ENCODE measurements around the gene OXCT1. TPM values are rescaled to one million over a fixed set of nuclear protein-coding genes. Genes with fewer than 3 reads are reported as not detected.

OXCT1 gene
- total and polyA plus RNA-seq, 2 of the 8 experiments (the other 6 are each of a cell fraction or from before 2014, with no cell fraction given), result 10.1 to 28.2 TPM

GRCh38 chr5:41827792-41828191, 42.4 kb downstream of the OXCT1 start:
- no peaks in the 10 kb centered on the region for H3K27me3 ChIP-seq (replicated peaks in 1 of 4; ENCODE audit: control insufficient read depth in 3 of 4, extremely low read depth in 1 of 4, insufficient read depth in 3 of 4, low read length in 3 of 4)
- H3K4me1 ChIP-seq (replicated peaks in 1 of 4; ENCODE audit: control insufficient read depth in 3 of 4, insufficient read depth in 4 of 4, low read length in 3 of 4), result no peaks in the 10 kb centered on the region
- H2BK15ac ChIP-seq (ENCODE audit: low read length), result no peak overlapping the region
- no peak overlapping the region for H2BK5ac ChIP-seq (ENCODE audit: low read depth, low read length)
- H2BK120ac ChIP-seq (replicated peaks; ENCODE audit: low read depth, low read length), result no peak overlapping the region
- H3K18ac ChIP-seq (ENCODE audit: extremely low read depth, low read length), result no peak overlapping the region
- H3K14ac ChIP-seq (ENCODE audit: insufficient read length), result no peak overlapping the region
- FAIRE-seq (no peak), DNase-seq (ENCODE audit: low read depth in 1 of 2, low spot score in 2 of 2) (no peak)
- WGBS, 2 experiments (ENCODE audit: extremely low coverage in 1 of 2, insufficient coverage in 1 of 2, insufficient read length in 1 of 2, insufficient replicate concordance in 2 of 2, low coverage in 1 of 2, low lambda C conversion rate in 2 of 2, missing lambda C conversion rate in 1 of 2), result 100% methylated on average over 1 of the region's 1 CpG; no CpG with 5 or more reads in 1 of the 2 experiments
- peaks cover 0 to 2% of the 10 kb centered on the region in 2 experiments for H4K20me1 ChIP-seq (replicated peaks in 1 of 2; ENCODE audit: control insufficient read depth in 1 of 2, insufficient read depth in 2 of 2, low read length in 2 of 2)
- H3K56ac ChIP-seq (replicated peaks; ENCODE audit: insufficient read length, low read depth, low read length), result no peak overlapping the region
- CTCF ChIA-PET (ENCODE audit: partially characterized antibody), result interaction anchor here (0.6 to 3.8 kb wide), 4 partner anchors 16 to 119 kb away, joined by 3 to 14 read pairs (median 3); no protein-coding TSS in a partner anchor
- no peak overlapping the region for H3K4me2 ChIP-seq (ENCODE audit: insufficient read depth in 1 of 2, low read depth in 2 of 2, low read length in 2 of 2)
- POLR2A ChIA-PET (ENCODE audit: partially characterized antibody), result no interaction called here
- H3K23me2 ChIP-seq (ENCODE audit: low read depth, low read length), result no peaks in the 10 kb centered on the region
- H3K79me2 ChIP-seq (ENCODE audit: control insufficient read depth in 1 of 2, insufficient read depth in 2 of 2, low read length in 2 of 2), result no peaks in the 10 kb centered on the region
- no peak overlapping the region for H3K9ac ChIP-seq (replicated peaks in 1 of 4; ENCODE audit: extremely low read depth in 1 of 4, low read depth in 3 of 4, low read length in 3 of 4)
- no peak overlapping the region for H3K27ac ChIP-seq (ENCODE audit: low read depth, low read length)
- H2AFZ ChIP-seq (ENCODE audit: low read length), result no peak overlapping the region
- H3K79me1 ChIP-seq (ENCODE audit: low read depth, low read length), result no peaks in the 10 kb centered on the region
- H3K36me3 ChIP-seq (ENCODE audit: control insufficient read depth in 2 of 4, insufficient read depth in 4 of 4, low read length in 3 of 4), result no peaks in the 10 kb centered on the region; a peak in 1 of 8 replicates
- H2BK20ac ChIP-seq (ENCODE audit: low read length), result no peak overlapping the region
- no peak for TF ChIP-seq MAX (IDR thresholded peaks at IDR 0.05)
- TF ChIP-seq ASH2L (IDR thresholded peaks at IDR 0.05; ENCODE audit: low read length), result no peak
- no peak for TF ChIP-seq E2F6 (IDR thresholded peaks at IDR 0.05)
- TF ChIP-seq SP1 (IDR thresholded peaks at IDR 0.05; ENCODE audit: low read depth, low read length), result no peak
- TF ChIP-seq ATF3 (IDR thresholded peaks at IDR 0.05; ENCODE audit: insufficient read depth, low read depth, low read length), result no peak
- no peak for TF ChIP-seq CEBPB (IDR thresholded peaks at IDR 0.05; ENCODE audit: low read depth, low read length)
- no peak for TF ChIP-seq SIRT6 (IDR thresholded peaks at IDR 0.05; ENCODE audit: low read length)
- no peak for TF ChIP-seq YY1 (IDR thresholded peaks at IDR 0.05; ENCODE audit: low read depth, low read length)
- no peak for TF ChIP-seq EZH2 (IDR thresholded peaks at IDR 0.05; ENCODE audit: low read depth, low read length, severe bottlenecking)
- TF ChIP-seq TBP (IDR thresholded peaks at IDR 0.05; ENCODE audit: low read depth, low read length), result no peak
- no peak for TF ChIP-seq SAP30 (IDR thresholded peaks at IDR 0.05; ENCODE audit: insufficient read depth, insufficient replicate concordance, low read length)
- no peak for TF ChIP-seq CBX5 (IDR thresholded peaks at IDR 0.05; ENCODE audit: low read depth, low read length)
- TF ChIP-seq BACH1 (IDR thresholded peaks at IDR 0.05; ENCODE audit: low read length), result no peak
- TF ChIP-seq BCL11A (IDR thresholded peaks at IDR 0.05; ENCODE audit: low read depth in 2 of 2, low read length in 2 of 2), result no peak
- no peak overlapping the region for H3K4me3 ChIP-seq (ENCODE audit: extremely low read depth in 1 of 4, insufficient read depth in 2 of 4, low read depth in 3 of 4, low read length in 4 of 4)
- H3K23ac ChIP-seq (ENCODE audit: insufficient read length), result no peak overlapping the region
- H3K4ac ChIP-seq (replicated peaks; ENCODE audit: insufficient read length, low read depth, low read length), result no peak overlapping the region
- no peak overlapping the region for H4K5ac ChIP-seq (ENCODE audit: insufficient read length, low read depth, low read length)
- H4K8ac ChIP-seq (ENCODE audit: extremely low read depth, insufficient read depth, low read length), result no peak overlapping the region
- H3K9me3 ChIP-seq (ENCODE audit: insufficient read depth in 2 of 2, low read depth in 1 of 2, low read length in 1 of 2), result no peaks in the 10 kb centered on the region
- no peak overlapping the region for H2BK12ac ChIP-seq (ENCODE audit: low read depth, low read length)
- no peak overlapping the region for H2AK5ac ChIP-seq (ENCODE audit: low read depth, low read length)
- no peak overlapping the region for H4K91ac ChIP-seq (replicated peaks; ENCODE audit: insufficient read length, low read length)

Data from H1 (cell line).